Amniotic epithelial cell (primary cell): Measurements from ENCODE around the gene NPEPL1.
A peak's percentile ranks its signal among the peaks of the same experiment; 100 is the strongest.
"Not testable (repeated sequence)": the region's sequence is repeated elsewhere in the genome, so short reads cannot be mapped to it uniquely, and the experiment has no call there.

Experiments used
- DNase-seq: peaks from one replicate; pipeline ENCODE4 v3.0.0-alpha.2; 2010; ENCODE audit warnings: low read depth

Gene NPEPL1, protein sequence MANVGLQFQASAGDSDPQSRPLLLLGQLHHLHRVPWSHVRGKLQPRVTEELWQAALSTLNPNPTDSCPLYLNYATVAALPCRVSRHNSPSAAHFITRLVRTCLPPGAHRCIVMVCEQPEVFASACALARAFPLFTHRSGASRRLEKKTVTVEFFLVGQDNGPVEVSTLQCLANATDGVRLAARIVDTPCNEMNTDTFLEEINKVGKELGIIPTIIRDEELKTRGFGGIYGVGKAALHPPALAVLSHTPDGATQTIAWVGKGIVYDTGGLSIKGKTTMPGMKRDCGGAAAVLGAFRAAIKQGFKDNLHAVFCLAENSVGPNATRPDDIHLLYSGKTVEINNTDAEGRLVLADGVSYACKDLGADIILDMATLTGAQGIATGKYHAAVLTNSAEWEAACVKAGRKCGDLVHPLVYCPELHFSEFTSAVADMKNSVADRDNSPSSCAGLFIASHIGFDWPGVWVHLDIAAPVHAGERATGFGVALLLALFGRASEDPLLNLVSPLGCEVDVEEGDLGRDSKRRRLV

GRCh38 chr20:58692579-58693225 is at the start of gene NPEPL1:
TSS of gene NPEPL1 (plus strand) at chr20:58692800. CDS start at chr20:58692901, 101 bp downstream.
- peak; percentile 75 for DNase-seq

DNA sequence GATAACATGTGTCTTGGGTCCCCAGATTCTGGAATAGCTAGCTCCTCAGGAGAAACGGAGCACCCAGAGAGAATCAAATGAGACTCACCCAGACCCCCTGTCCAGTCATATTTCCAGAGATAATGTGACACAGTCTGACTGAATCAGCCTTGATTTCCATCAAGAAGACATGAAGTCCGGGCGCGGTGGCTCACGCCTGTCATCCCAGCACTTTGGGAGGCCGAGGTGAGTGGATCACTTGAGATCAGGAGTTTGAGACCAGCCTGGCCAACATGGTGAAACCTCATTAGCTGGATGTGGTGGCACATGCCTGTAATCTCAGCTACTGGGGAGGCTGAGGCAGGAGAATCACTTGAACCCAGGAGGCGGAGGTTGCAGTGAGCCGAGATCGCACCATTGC is 49.7 kb upstream of the NPEPL1 start:
- not testable (repeated sequence) for DNase-seq

DNA sequence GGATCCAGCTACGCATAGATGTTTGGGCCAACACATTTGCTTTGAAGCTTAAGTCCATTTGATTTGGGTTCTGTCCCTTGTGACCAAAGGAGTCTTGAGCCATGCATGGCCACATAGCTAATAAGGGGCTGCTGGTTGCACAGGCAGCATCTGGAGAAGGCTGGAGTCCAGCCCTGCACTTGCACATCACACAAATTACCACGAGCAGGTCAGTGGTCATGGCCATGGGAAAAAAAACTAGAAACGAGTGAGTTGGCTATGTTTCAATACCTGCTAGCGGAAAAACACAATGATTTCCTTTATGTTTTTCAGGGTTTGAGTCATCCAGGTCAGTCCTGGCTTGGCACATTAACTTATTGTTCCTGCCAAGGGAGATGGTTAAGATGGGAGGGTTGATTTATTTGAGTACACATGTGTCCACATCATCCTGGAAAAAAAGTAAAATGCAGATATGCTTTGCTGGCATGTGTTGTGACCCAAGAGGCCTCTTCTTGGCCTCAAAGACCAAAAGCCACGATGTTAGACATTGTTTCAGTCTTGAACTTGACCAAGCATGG is 47.1 kb upstream of the NPEPL1 start:
- DNase-seq: peak; percentile 86

- no peak for DNase-seq
These were observed 46.3 kb upstream of the NPEPL1 start for GRCh38 chr20:58646257-58646656.

DNA sequence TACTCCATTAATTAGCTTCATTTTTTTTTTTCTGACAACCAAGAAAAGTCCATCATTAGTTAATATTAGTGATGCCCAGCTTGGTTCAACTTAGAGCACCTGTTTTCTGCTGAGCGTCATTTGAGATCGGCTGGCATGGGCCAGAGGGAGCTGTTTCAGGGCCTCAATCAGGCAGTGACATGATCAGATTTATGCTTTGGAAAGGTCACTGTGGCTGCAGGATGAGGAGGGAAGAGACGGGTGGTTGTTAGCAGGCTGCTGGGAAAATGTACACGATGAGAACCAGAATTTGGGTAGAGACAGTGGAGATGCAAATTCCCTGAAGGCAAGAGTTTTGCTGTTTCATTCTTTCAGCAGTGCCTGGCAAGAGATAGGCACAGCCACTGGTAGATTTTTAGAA is 45.9 kb upstream of the NPEPL1 start:
- DNase-seq: no peak

- no peak for DNase-seq
These were observed 45.3 kb upstream of the NPEPL1 start for GRCh38 chr20:58647162-58647795.

- DNase-seq: peak; percentile 83
These were observed 44.7 kb upstream of the NPEPL1 start for GRCh38 chr20:58647796-58648501.

GRCh38 chr20:58648502-58648825 is 44.1 kb upstream of the NPEPL1 start:
- not testable (repeated sequence) for DNase-seq

- DNase-seq: no peak
These were observed 43.1 kb upstream of the NPEPL1 start for GRCh38 chr20:58649288-58650180.

- DNase-seq: no peak
These were observed 42.3 kb upstream of the NPEPL1 start for GRCh38 chr20:58650181-58650775.

GRCh38 chr20:58650776-58651558 is 41.6 kb upstream of the NPEPL1 start, which contains the start of gene STX16:
TSS of gene STX16 (plus strand) at chr20:58651283. CDS start at chr20:58652007, 724 bp downstream.
- peak; percentile 91 for DNase-seq

GRCh38 chr20:58651559-58651945 is 41.0 kb upstream of the NPEPL1 start:
- DNase-seq: no peak

DNA sequence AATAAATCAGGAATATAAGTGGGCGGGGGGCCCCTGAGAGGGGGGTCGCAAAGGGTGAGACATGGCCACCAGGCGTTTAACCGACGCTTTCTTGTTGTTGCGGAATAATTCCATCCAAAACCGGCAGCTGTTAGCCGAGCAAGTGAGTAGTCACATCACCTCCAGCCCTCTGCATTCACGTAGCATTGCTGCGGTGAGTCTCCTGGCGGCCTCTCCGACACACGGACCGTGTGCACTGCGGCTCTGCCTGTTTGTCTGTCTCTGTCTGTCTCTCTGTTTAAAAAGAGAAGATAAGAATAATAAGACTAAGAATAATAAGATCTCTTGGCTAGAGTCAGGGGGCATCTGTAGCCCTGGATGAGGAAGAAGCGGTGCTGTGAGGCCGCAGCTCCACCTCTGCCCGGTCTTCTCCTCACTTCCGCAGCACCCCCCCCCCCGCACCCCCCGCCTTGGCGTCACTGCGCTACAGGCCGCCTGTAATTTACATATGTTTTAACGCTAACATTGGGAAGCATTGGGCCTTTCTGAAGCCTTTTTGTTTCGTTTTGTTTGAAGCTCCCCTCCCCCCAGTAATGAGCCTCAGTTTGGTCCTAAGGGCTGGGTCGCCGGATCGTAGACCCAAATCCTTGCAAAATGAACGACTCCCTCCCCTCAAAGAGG is 40.5 kb upstream of the NPEPL1 start:
- peak; percentile 78 for DNase-seq

DNA sequence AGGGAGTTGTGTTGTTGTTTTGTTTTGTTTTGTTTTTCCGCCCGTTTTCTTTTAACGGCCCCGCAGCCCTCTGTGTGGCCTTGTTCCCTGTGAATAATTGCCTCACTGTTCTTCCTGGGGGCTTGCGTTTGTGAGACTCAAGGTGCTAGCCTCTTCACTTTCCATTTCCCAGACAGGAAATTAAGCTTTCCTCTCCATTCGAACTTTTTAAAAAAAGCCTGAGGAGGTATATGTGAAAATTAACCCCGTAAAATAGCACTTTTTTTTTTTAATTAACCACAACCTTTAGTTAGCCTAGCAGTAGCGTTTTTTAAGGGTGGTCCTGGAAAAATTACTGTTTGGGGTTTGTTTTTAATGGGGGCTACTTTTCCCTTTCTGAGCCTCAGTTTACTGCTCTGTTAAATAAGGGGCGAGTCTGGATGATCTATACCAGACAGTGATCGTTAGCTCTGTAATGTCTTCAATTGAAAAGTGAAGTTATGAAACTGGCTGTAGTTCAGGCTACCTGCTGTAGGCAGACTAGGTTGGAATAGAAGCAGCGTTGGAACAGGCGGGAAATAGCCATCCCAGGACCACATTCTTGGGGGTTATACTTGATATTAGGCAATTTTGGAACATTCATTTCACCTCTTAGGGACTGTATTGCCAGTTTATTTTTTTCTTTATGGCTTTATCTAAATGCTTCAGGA is 39.9 kb upstream of the NPEPL1 start:
- DNase-seq: peak; percentile 25

DNA sequence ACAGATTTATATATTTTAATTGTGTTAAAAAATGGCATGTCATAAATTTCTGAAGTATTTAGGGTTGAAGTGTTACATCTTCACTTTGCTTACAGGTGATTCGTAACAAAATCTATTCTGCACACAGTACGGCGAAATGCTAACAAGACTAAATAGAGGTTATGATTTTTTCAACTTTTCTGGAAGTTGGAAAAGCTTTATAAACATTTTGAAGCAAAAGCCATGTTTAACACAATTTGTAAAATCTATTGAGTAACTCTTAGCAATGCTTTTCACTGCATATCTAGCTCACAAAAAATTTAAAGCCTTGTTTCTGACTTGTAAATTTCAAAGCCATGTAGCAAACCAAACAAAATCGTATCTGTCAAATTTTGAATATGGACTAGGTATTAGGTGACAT is 38.3 kb upstream of the NPEPL1 start:
- DNase-seq: no peak

GRCh38 chr20:58655328-58656107 is 37.1 kb upstream of the NPEPL1 start:
- no peak for DNase-seq

DNA sequence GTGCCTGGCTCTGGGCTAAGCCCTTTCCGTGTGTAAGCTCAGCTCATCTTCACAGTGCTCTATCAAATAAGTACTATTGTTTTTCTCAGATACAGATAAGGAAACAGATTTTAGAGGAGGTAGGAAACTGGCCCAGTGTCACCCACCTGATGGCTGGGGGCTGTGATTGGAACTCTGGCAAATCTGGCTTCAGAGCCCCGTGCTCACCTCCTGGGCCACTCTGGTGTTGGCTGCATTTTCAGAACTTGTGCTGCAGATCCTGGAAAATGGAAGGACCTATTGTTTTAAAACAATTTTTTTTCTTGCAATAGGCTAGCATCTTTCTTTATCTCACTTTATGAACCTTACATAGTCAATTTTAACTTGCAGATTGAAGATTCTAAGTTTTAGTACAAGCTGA is 35.8 kb upstream of the NPEPL1 start:
- DNase-seq: no peak

GRCh38 chr20:58657262-58657661 is 35.3 kb upstream of the NPEPL1 start:
- DNase-seq: no peak
